OCI-LY7 (cell line): ENCODE measurements around the gene SH3PXD2A.

Source experiments
- CTCF ChIP-seq: fragments of 200-600 bp; sonication (generic); conservative IDR thresholded peaks from 2 replicates; pipeline ENCODE4 v1.5.1; 2014; ENCODE audit warnings: mild to moderate bottlenecking, antibody characterized with exemption, low read length, moderate library complexity, mixed read lengths
- EZH2phosphoT487 ChIP-seq: fragments of 200-600 bp; sonication (generic); IDR thresholded peaks from 2 replicates; pipeline ENCODE4 v1.6.1; 2018; ENCODE audit warnings: low read depth, borderline replicate concordance, mild to moderate bottlenecking, mixed run types, antibody characterized with exemption, low read length, moderate library complexity, mixed read lengths

GRCh38 chr10:103767756-103768155 lies 87.6 kb downstream of the SH3PXD2A start:
- TF ChIP-seq CTCF (no peak), EZH2phosphoT487 (no peak)
